ENCODE data around the gene BCL2A1. TPM values are rescaled to one million over a fixed set of nuclear protein-coding genes. Genes with fewer than 3 reads are reported as not detected.

BCL2A1 gene
- total RNA-seq, 1 donor from 2014 or later = 0.49 TPM

DNA sequence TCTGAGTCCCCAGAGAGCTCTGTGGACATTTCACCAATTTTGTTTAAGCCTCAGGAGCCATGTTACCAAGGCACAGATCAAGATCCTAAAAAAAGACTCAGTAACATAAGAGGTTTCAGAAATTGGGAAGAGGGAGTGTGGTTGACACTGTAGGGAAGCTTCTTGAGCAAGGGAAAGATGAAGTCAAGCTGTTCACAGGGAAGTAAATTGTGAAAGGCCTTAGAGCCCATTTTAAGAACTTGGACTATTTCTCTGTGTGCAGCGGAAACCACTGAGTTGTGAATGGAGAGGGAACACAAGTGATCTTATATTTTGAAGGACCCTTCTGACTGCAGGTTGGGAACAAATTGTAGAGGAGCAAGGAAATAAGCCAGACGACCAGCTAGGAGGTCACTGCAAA, 18.7 kb downstream of the BCL2A1 start:
- no peaks in the 10 kb centered on the region for H3K36me3 Mint-ChIP-seq
- no peak for DNase-seq (ENCODE audit: low spot score in 2 of 2, unreplicated experiment in 2 of 2)

DNA sequence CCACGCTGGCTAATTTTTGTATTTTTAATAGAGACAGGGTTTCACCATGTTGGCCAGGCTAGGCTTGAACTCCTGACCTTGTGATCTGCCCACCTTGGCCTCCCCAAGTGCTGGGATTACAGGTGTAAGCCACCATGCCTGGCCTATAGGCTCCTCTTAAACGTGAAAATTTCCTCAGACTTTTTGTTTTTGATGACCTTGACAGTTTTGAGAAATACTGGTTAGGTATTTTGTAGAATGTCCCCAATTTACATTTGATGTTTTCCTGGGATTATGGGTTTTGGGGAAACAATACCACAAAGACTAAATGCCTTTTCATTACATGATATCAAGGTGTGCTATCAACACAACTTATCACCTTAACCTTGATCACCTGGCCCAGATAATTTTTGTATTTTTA, 20.7 kb downstream of the BCL2A1 start:
- H3K4me1 Mint-ChIP-seq = peaks cover 2% of the 10 kb centered on the region
- H3K36me3 Mint-ChIP-seq = no peaks in the 10 kb centered on the region
- no peaks in the 10 kb centered on the region for H3K9me3 Mint-ChIP-seq
- H3K27ac Mint-ChIP-seq = no peak overlapping the region
- H3K27me3 Mint-ChIP-seq (ENCODE audit: low read depth) = peaks cover 6% of the 10 kb centered on the region
- no peak for DNase-seq (ENCODE audit: low spot score in 2 of 2, unreplicated experiment in 2 of 2)
- TF ChIP-seq, protein P1, sequence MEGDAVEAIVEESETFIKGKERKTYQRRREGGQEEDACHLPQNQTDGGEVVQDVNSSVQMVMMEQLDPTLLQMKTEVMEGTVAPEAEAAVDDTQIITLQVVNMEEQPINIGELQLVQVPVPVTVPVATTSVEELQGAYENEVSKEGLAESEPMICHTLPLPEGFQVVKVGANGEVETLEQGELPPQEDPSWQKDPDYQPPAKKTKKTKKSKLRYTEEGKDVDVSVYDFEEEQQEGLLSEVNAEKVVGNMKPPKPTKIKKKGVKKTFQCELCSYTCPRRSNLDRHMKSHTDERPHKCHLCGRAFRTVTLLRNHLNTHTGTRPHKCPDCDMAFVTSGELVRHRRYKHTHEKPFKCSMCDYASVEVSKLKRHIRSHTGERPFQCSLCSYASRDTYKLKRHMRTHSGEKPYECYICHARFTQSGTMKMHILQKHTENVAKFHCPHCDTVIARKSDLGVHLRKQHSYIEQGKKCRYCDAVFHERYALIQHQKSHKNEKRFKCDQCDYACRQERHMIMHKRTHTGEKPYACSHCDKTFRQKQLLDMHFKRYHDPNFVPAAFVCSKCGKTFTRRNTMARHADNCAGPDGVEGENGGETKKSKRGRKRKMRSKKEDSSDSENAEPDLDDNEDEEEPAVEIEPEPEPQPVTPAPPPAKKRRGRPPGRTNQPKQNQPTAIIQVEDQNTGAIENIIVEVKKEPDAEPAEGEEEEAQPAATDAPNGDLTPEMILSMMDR (IDR thresholded peaks at IDR 0.05; ENCODE audit: unreplicated experiment) = no peak
- H3K4me3 Mint-ChIP-seq = no peak overlapping the region

More for the DNA sequence above, 18.7 kb downstream of the BCL2A1 start:
- Mint-ChIP-seq H3K4me1 (peaks cover 2% of the 10 kb centered on the region), H3K9me3 (no peaks in the 10 kb centered on the region), H3K27me3 (ENCODE audit: low read depth) (no peaks in the 10 kb centered on the region), H3K4me3 (no peak overlapping the region), H3K27ac (no peak overlapping the region)
- TF ChIP-seq, protein P1 (IDR thresholded peaks at IDR 0.05; ENCODE audit: unreplicated experiment) = no peak

DNA sequence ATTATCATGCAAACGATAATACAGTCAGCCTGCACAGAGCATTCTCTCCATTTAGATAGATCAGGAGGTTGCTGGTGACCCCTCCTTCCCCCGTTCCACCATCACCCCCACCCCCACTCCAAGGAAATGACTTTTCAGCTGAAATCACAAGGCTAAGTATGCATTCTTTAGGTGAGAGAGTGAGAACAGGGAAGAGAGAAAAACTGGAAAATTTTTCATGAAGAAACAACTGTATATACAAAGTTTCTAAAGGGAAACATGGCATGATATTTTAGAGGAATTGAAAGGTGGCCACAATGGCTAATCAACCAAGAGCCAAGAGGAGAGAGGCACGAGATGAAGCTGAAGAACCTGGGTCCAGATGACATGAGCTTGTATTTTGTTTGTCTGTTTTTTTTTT, 22.2 kb downstream of the BCL2A1 start:
- Mint-ChIP-seq H3K4me3 (no peak overlapping the region), H3K4me1 (peaks cover 2% of the 10 kb centered on the region), H3K27ac (no peak overlapping the region), H3K27me3 (ENCODE audit: low read depth) (peaks cover 18% of the 10 kb centered on the region), H3K36me3 (no peaks in the 10 kb centered on the region), H3K9me3 (no peaks in the 10 kb centered on the region)
- TF ChIP-seq, protein P1 (IDR thresholded peaks at IDR 0.05; ENCODE audit: unreplicated experiment) = no peak
- no peak for DNase-seq (ENCODE audit: low spot score in 2 of 2, unreplicated experiment in 2 of 2)

DNA sequence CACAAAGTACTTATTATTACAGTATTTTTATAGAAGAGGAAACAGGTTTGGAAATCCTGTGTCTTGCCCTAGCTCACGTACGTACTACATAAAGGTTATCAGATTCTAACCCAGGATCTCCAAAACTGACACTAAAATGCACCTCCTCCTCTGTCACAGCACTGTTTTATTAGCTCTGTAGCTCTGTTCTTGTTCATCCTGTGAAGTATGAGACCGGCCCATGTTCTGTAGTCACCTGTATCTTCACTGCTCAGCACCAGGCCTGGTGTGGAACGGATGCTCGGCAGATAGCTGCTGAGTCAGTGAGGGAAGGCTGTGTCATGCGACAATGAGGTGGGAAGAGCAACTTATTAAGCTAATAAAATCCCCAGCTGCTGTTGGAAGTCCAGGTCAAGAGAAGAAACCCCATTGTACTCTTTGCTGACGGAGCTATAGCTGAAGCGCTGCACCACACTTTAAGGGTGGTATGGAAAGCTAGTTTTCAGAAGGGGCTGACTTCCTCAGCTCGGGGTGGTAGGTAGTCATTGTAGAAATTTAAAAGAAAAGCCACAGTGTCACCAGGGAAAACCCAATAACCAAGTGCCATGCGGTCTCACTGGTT, 22.8 kb downstream of the BCL2A1 start:
- Mint-ChIP-seq H3K4me1 (peaks cover 2% of the 10 kb centered on the region), H3K36me3 (no peaks in the 10 kb centered on the region), H3K4me3 (no peak overlapping the region), H3K27me3 (ENCODE audit: low read depth) (peaks cover 22% of the 10 kb centered on the region), H3K9me3 (no peaks in the 10 kb centered on the region), H3K27ac (no peak overlapping the region)
- TF ChIP-seq, protein P1 (IDR thresholded peaks at IDR 0.05; ENCODE audit: unreplicated experiment) = no peak
- DNase-seq (ENCODE audit: low spot score in 2 of 2, unreplicated experiment in 2 of 2) = no peak

DNA sequence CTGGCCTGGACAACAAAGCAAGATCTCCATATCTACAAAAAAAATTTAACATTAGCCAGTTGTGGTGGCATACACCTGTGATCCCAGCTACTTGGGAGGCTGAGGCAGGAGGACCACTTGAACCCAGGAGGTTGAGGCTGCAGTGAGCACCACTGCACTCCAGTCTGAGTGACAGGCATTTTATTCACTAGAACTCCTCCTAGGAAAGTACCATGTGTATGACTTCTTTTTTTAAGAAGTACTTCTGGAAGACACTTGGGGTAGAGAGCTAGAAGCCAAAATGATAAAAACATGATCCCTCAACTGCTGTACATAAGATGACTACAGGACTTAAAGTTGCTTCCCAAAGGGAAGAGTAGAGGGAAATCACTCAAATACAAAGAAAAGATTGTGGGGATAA, 24.0 kb downstream of the BCL2A1 start:
- DNase-seq (ENCODE audit: low spot score in 2 of 2, unreplicated experiment in 2 of 2) = no peak
- TF ChIP-seq, protein P1 (IDR thresholded peaks at IDR 0.05; ENCODE audit: unreplicated experiment) = no peak
- peaks cover 2% of the 10 kb centered on the region for H3K4me1 Mint-ChIP-seq
- H3K9me3 Mint-ChIP-seq = no peaks in the 10 kb centered on the region
- peaks cover 25% of the 10 kb centered on the region for H3K27me3 Mint-ChIP-seq (ENCODE audit: low read depth)
- H3K36me3 Mint-ChIP-seq = no peaks in the 10 kb centered on the region
- no peak overlapping the region for H3K4me3 Mint-ChIP-seq
- H3K27ac Mint-ChIP-seq = no peak overlapping the region

DNA sequence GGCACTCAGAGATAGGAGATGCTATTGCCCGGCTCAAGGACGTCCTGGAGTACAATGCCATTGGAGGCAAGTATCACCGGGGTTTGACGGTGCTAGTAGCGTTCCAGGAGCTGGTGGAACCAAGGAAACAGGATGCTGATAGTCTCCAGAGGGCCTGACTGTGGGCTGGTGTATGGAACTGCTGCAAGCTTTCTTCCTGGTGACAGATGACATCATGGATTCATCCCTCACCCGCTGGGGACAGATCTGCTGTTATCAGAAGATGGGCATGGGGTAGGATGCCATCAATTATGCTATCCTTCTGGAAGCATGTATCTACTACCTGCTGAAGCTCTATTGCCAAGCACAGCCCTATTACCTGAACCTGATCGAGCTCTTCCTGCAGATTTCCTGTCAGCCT, 26.4 kb downstream of the BCL2A1 start:
- Mint-ChIP-seq H3K4me3 (no peak overlapping the region), H3K4me1 (peaks cover 2% of the 10 kb centered on the region), H3K36me3 (no peaks in the 10 kb centered on the region), H3K27me3 (ENCODE audit: low read depth) (peaks cover 25% of the 10 kb centered on the region), H3K9me3 (no peaks in the 10 kb centered on the region), H3K27ac (no peak overlapping the region)
- DNase-seq (ENCODE audit: low spot score in 2 of 2, unreplicated experiment in 2 of 2) = no peak
- TF ChIP-seq, protein P1 (IDR thresholded peaks at IDR 0.05; ENCODE audit: unreplicated experiment) = no peak
